Measurements from ENCODE around the gene R3HDM2.
A peak's percentile ranks its signal among the peaks of the same experiment; 100 is the strongest.

The R3HDM2 gene

DNA sequence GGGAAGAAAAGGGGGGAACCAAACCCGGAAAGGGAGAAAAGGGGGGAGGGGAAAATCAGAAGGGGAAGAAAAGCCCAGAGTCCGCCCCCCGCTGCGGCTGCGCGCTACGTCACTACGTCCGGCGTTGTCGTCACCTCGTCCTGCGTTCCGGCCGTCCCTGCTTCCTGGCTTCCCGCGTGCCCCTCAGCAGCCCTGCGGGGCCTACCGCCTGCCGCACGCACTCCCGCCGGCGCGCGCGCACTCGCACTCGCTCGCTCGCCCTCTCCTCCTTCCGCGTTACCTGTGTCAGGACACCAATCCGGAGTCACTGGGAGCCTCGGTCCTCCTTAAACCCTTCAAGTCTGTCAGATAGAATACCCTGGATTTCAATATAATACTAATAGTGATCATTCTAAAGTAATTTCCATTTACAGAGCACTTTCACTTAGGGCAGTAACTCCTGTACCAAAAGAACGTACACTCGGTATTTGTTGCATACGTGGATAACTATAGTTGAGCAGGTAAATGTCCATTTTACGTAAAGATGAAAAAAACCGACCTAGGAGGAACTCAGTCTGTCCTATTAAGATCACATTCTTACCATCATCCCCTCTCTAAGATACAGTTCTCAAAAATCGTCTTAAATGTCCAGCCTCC lies at the start of gene R3HDM2:
Gene R3HDM2, minus strand, starts transcription at position 113 of the 636 bp plus-strand sequence. CDS start 120,615 bp downstream, outside the sequence.
- peaks cover 4% of the 10 kb centered on the region for H3K27me3 Mint-ChIP-seq (ENCODE audit: low read depth, poor library complexity)
- peak within 1 kb of the TSS; percentile 94 for H3K4me3 Mint-ChIP-seq
- DNase-seq = peak; percentile 91
- TF ChIP-seq CTCF (IDR thresholded peaks at IDR 0.05) = no peak
- no peaks in the 10 kb centered on the region for H3K9me3 Mint-ChIP-seq
- peak within 1 kb of the TSS; percentile 99 for H3K27ac Mint-ChIP-seq
- peaks cover 7% of the 10 kb centered on the region for H3K36me3 Mint-ChIP-seq (ENCODE audit: low read depth)
- peaks cover 63% of the 10 kb centered on the region for H3K4me1 Mint-ChIP-seq

- Mint-ChIP-seq H3K4me3 (no peak within 1 kb of the TSS), H3K4me1 (peaks cover 46% of the 10 kb centered on the region), H3K27me3 (ENCODE audit: low read depth, poor library complexity) (peaks cover 91% of the 10 kb centered on the region), H3K27ac (no peak within 1 kb of the TSS), H3K9me3 (no peaks in the 10 kb centered on the region), H3K36me3 (ENCODE audit: low read depth) (no peaks in the 10 kb centered on the region)
- no peak for TF ChIP-seq CTCF (IDR thresholded peaks at IDR 0.05)
- no peak for DNase-seq
Observed at GRCh38 chr12:57479376-57480115, 48.7 kb upstream of the R3HDM2 start, which contains the start of gene ARHGAP9. Gene ARHGAP9, minus strand, starts transcription at chr12:57479866. Its CDS starts 460 bp downstream, at chr12:57479406.

- DNase-seq = no peak
Observed at GRCh38 chr12:57479043-57479375, 48.2 kb upstream of the R3HDM2 start.

GRCh38 chr12:57477710-57478681 lies 47.2 kb upstream of the R3HDM2 start:
- H3K27me3 Mint-ChIP-seq (ENCODE audit: low read depth, poor library complexity) = peaks cover 99% of the 10 kb centered on the region
- no peak for TF ChIP-seq CTCF (IDR thresholded peaks at IDR 0.05)
- no peak for DNase-seq

More at GRCh38 chr12:57479043-57479375, 48.2 kb upstream of the R3HDM2 start:
- no peak overlapping the region for H3K27ac Mint-ChIP-seq
- TF ChIP-seq CTCF (IDR thresholded peaks at IDR 0.05) = no peak
- H3K4me3 Mint-ChIP-seq = no peak overlapping the region
- no peaks in the 10 kb centered on the region for H3K36me3 Mint-ChIP-seq (ENCODE audit: low read depth)
- no peaks in the 10 kb centered on the region for H3K9me3 Mint-ChIP-seq
- H3K4me1 Mint-ChIP-seq = peaks cover 46% of the 10 kb centered on the region
- peaks cover 96% of the 10 kb centered on the region for H3K27me3 Mint-ChIP-seq (ENCODE audit: low read depth, poor library complexity)

DNA sequence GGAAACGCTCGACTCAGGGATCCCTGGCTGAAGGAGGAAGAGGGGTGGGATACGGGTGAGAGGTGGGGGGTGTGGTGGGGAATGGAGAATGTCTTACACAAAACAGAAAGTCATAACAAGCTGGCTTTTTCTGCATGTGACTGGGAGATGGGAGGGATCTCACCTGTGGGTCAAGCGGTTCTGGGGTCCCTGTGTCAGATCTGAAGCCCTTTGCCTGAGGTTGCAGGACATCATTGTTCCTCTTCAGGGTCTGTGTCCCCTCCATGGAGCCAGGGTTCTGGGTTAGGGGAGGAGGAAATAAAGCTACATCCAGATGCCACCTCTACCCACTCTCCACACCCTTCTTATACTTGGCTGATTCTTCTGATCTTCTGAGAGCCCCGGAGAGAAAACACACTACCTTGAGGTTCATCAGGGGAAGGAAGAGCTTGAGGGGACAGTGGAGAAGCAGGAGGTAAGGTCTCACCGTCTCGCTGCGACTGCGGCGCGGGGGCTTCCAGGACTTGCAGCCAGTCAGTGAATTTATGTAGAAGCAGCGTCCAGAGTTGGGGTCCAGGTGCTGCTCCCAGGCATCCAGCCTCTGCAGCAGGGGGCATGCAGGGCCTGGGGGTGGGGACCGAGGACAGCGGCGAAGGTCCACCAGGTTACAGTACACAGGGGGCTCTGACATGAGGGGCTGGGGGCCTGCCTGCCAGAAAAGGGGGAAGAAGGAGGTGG lies 46.3 kb upstream of the R3HDM2 start:
- H3K27ac Mint-ChIP-seq = no peak overlapping the region
- H3K27me3 Mint-ChIP-seq (ENCODE audit: low read depth, poor library complexity) = peaks cover 100% of the 10 kb centered on the region
- no peaks in the 10 kb centered on the region for H3K36me3 Mint-ChIP-seq (ENCODE audit: low read depth)
- H3K4me1 Mint-ChIP-seq = peaks cover 46% of the 10 kb centered on the region
- peak overlapping the region; percentile 46 for H3K4me3 Mint-ChIP-seq
- DNase-seq = no peak
- H3K9me3 Mint-ChIP-seq = no peaks in the 10 kb centered on the region
- TF ChIP-seq CTCF (IDR thresholded peaks at IDR 0.05) = no peak

More at GRCh38 chr12:57477710-57478681, 47.2 kb upstream of the R3HDM2 start:
- Mint-ChIP-seq H3K36me3 (ENCODE audit: low read depth) (no peaks in the 10 kb centered on the region), H3K27ac (no peak overlapping the region), H3K4me1 (peaks cover 46% of the 10 kb centered on the region), H3K4me3 (peak overlapping the region; percentile 28), H3K9me3 (no peaks in the 10 kb centered on the region)
